Uterus (tissue), 4 donors: ENCODE data around the gene ARFIP2. TPM values are rescaled to one million over a fixed set of nuclear protein-coding genes. Genes with fewer than 3 reads are reported as not detected.

Experiments used
- DNase-seq, 2 donors: peaks; one replicate each; pipeline ENCODE4 v3.0.0-alpha.2; 2019 to 2020
- H3K27ac ChIP-seq, 2 donors: fragments of 200-600 bp; sonication (generic); 1 replicate in 1 of 2; 2 replicates in 1 of 2; pipeline ENCODE4 v1.5.1; 2016 to 2018
- H3K27me3 ChIP-seq, 2 donors: fragments of 200-600 bp; sonication (generic); one replicate each; pipeline ENCODE4 v1.5.1; 2018 to 2019; ENCODE audit warnings: control low read depth in 1 of 2
- H3K36me3 ChIP-seq, 2 donors: fragments of 200-600 bp; sonication (generic); one replicate each; pipeline ENCODE4 v1.5.1; 2019; ENCODE audit warnings: control low read depth in 1 of 2
- H3K4me1 ChIP-seq, 2 donors: fragments of 200-600 bp; sonication (generic); one replicate each; pipeline ENCODE4 v1.5.1; 2018 to 2019; ENCODE audit warnings: control low read depth in 1 of 2
- H3K4me3 ChIP-seq, 2 donors: fragments of 200-600 bp; sonication (generic); 1 replicate in 1 of 2; 2 replicates in 1 of 2; pipeline ENCODE4 v1.5.1; 2018 to 2019; ENCODE audit warnings: mild to moderate bottlenecking in 1 of 2
- H3K9me3 ChIP-seq, 2 donors: fragments of 200-600 bp; sonication (generic); one replicate each; pipeline ENCODE4 v1.5.1; 2019; ENCODE audit warnings: control low read depth in 1 of 2
- CTCF ChIP-seq, 4 experiments: fragments of 200-600 bp in 2 of 4; fragments of 450-650 bp in 2 of 4; sonication (generic) in 2 of 4; IDR thresholded peaks; one replicate each; pipeline ENCODE4 v1.5.1; 2016 to 2019; ENCODE audit warnings: antibody characterized with exemption in 4 of 4, mild to moderate bottlenecking in 2 of 4, moderate library complexity in 1 of 4
- POLR2A ChIP-seq, 2 donors: fragments of 450-650 bp; IDR thresholded peaks; one replicate each; pipeline ENCODE4 v1.6.1; 2016; ENCODE audit warnings: antibody characterized with exemption in 2 of 2, mild to moderate bottlenecking in 1 of 2, moderate library complexity in 1 of 2
- intact Hi-C: fragments of 100-400 bp; cut with DNase I; formaldehyde crosslinking; loops from one replicate; pipeline ENCODE4 v1.15.1; 2023; ENCODE audit warnings: low total_unique reads
- total RNA-seq, 4 donors: library from RNA; depleted of rRNA in 3 of 4; stranded (reverse); fragments of >200 nt in 3 of 4; gene quantifications; one replicate each; pipeline versions ENCODE4 v1.1.0 to v1.2.4, GENCODE V29; 2014 to 2023
- donor health status: DM: yes; HTN: yes; CAD: no.

Gene ARFIP2
- total RNA-seq, 4 donors from 2014 or later = 34.4 to 58.5 (median 51.8) TPM

DNA sequence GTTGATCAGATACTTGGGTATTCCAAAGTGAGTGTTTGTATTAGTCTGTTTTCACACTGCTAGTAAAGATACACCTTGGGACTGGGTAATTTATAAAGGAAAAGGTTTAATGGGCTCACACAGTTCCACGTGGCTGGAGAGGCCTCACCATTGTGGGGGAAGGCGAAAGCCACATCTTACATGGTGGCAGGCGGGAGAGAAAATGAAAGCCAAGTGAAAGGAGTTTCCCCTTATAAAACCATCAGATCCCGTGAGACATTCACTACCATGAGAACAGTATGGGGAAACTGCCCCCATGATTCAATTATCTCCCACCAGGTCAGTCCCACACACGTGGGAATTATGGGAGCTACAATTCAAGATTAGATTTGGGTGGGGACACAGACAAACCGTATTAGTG, 7.2 kb upstream of the ARFIP2 start:
- TF ChIP-seq CTCF (IDR thresholded peaks at IDR 0.05) (no peak), POLR2A (IDR thresholded peaks at IDR 0.05) (no peak)
- no peaks in the 10 kb centered on the region for H3K36me3 ChIP-seq
- H3K27me3 ChIP-seq = no peaks in the 10 kb centered on the region
- DNase-seq = no peak
- intact Hi-C loops = no loop called here
- H3K4me3 ChIP-seq = no peak overlapping the region
- no peaks in the 10 kb centered on the region for H3K9me3 ChIP-seq
- no peak overlapping the region for H3K27ac ChIP-seq
- H3K4me1 ChIP-seq = no peaks in the 10 kb centered on the region

- intact Hi-C loops = no loop called here
- H3K36me3 ChIP-seq = no peaks in the 10 kb centered on the region
- TF ChIP-seq POLR2A (IDR thresholded peaks at IDR 0.05) = no peak
- no peak for TF ChIP-seq CTCF (IDR thresholded peaks at IDR 0.05)
Observed at GRCh38 chr11:6486938-6487337, 5.8 kb upstream of the ARFIP2 start.

GRCh38 chr11:6486256-6486655, 5.1 kb upstream of the ARFIP2 start:
- no peaks in the 10 kb centered on the region for H3K36me3 ChIP-seq

More at GRCh38 chr11:6486938-6487337, 5.8 kb upstream of the ARFIP2 start:
- Histone ChIP-seq H3K27ac (no peak overlapping the region), H3K4me3 (no peak overlapping the region), H3K9me3 (no peaks in the 10 kb centered on the region), H3K4me1 (peaks cover 0 to 6% of the 10 kb centered on the region in 2 donors), H3K27me3 (no peaks in the 10 kb centered on the region)
- no peak for DNase-seq

GRCh38 chr11:6485661-6486060, 4.5 kb upstream of the ARFIP2 start:
- no peaks in the 10 kb centered on the region for H3K9me3 ChIP-seq
- H3K4me3 ChIP-seq = no peak overlapping the region
- H3K36me3 ChIP-seq = no peaks in the 10 kb centered on the region
- no peak overlapping the region for H3K27ac ChIP-seq
- H3K27me3 ChIP-seq = no peaks in the 10 kb centered on the region
- TF ChIP-seq POLR2A (IDR thresholded peaks at IDR 0.05) (no peak), CTCF (IDR thresholded peaks at IDR 0.05) (no peak)
- peaks cover under 1 to 6% of the 10 kb centered on the region in 2 donors for H3K4me1 ChIP-seq
- DNase-seq = no peak
- intact Hi-C loops = no loop called here

More at GRCh38 chr11:6486256-6486655, 5.1 kb upstream of the ARFIP2 start:
- no peaks in the 10 kb centered on the region for H3K27me3 ChIP-seq
- H3K9me3 ChIP-seq = no peaks in the 10 kb centered on the region
- TF ChIP-seq POLR2A (IDR thresholded peaks at IDR 0.05) = no peak
- TF ChIP-seq CTCF (IDR thresholded peaks at IDR 0.05) = no peak
- H3K4me1 ChIP-seq = peaks cover 0 to 6% of the 10 kb centered on the region in 2 donors
- intact Hi-C loops = no loop called here
- DNase-seq = no peak
- no peak overlapping the region for H3K27ac ChIP-seq
- no peak overlapping the region for H3K4me3 ChIP-seq

DNA sequence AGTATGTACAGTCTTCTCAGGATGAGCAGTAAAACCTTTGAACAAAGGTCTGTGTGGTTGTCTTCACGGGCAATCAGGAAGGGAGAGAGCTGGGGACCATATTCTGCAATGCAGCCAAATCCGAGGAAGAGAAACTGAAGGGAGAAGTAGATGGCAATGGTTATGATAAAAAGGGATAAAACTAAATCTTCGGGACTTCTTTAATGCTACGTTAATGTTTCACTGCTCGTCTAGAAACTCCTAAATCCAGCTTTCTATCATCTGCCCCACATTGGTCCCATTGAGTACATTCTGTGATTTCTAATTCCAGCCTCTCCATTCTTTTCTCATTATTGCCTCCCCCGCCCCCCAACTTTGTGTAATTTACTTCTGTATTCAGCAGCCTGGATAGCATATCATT, 1.9 kb upstream of the ARFIP2 start:
- no peak for TF ChIP-seq POLR2A (IDR thresholded peaks at IDR 0.05)
- TF ChIP-seq CTCF (IDR thresholded peaks at IDR 0.05) = no peak
- H3K4me3 ChIP-seq = no peak overlapping the region
- H3K36me3 ChIP-seq = no peaks in the 10 kb centered on the region
- no peak overlapping the region for H3K27ac ChIP-seq
- DNase-seq = no peak
- H3K4me1 ChIP-seq = peaks cover 6% of the 10 kb centered on the region in 2 donors
- intact Hi-C loops = no loop called here
- no peaks in the 10 kb centered on the region for H3K27me3 ChIP-seq
- no peaks in the 10 kb centered on the region for H3K9me3 ChIP-seq
